NT2/D1 (cell line): ENCODE data around the gene ACTR3.

ENCODE experiments used
- DNase-seq: peaks from one replicate; pipeline ENCODE4 v3.0.0-alpha.2; 2011; ENCODE audit warnings: low read depth, low spot score
- H3K27me3 ChIP-seq: 2 replicates; pipeline ENCODE4 v1.6.0; 2011; ENCODE audit warnings: mild to moderate bottlenecking; ENCODE audit not compliant: insufficient read length, insufficient read depth
- H3K36me3 ChIP-seq: 2 replicates; pipeline ENCODE4 v1.6.1; 2011; ENCODE audit warnings: mild to moderate bottlenecking, low read length, mixed read lengths; ENCODE audit not compliant: insufficient read depth, insufficient read length
- H3K4me1 ChIP-seq: 2 replicates; pipeline ENCODE4 v1.5.1; 2011; ENCODE audit not compliant: insufficient read depth, insufficient read length
- H3K4me3 ChIP-seq: 2 replicates; pipeline ENCODE4 v1.5.1; 2011; ENCODE audit warnings: low read depth; ENCODE audit not compliant: insufficient read length
- H3K9ac ChIP-seq: 2 replicates; pipeline ENCODE4 v1.6.0; 2011; ENCODE audit warnings: low read depth; ENCODE audit not compliant: insufficient read length
- H3K9me3 ChIP-seq: 2 replicates; pipeline ENCODE4 v1.5.1; 2011; ENCODE audit warnings: mild to moderate bottlenecking, low read length; ENCODE audit not compliant: insufficient read depth
- SUZ12 ChIP-seq: IDR thresholded peaks from 2 replicates; pipeline ENCODE4 v1.6.1; 2011; ENCODE audit not compliant: insufficient read length, insufficient read depth; ENCODE audit errors: extremely low read depth
- YY1 ChIP-seq: IDR thresholded peaks from 2 replicates; pipeline ENCODE4 v1.6.1; 2011; ENCODE audit not compliant: insufficient read length, insufficient read depth
- ZNF274 ChIP-seq: IDR thresholded peaks from 2 replicates; pipeline ENCODE4 v1.6.1; 2011; ENCODE audit warnings: mild to moderate bottlenecking, low read depth, low read length

The ACTR3 gene

DNA sequence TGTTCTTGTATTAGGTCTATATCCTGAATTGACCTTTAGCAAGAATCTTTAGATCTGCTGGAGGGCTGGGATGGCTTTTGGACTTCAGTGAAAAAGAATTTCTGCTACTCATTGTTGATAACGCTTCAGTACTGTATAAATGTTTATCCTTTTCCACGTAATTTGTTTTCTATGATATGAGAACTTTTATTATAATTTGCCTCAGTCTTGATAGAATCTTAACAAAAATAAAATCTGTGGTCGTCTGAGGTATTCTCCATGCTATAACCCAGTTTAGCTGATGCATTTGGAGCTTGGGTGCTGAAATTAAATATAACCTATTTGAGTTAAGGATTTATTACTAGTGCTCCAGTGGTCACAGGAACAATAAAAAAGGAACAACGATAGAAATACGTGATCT is 71.1 kb downstream of the ACTR3 start:
- no peak for DNase-seq
- no peak overlapping the region for H3K4me3 ChIP-seq
- H3K4me1 ChIP-seq: no peaks in the 10 kb centered on the region
- no peaks in the 10 kb centered on the region for H3K9me3 ChIP-seq
- H3K27me3 ChIP-seq: no peaks in the 10 kb centered on the region
- no peak overlapping the region for H3K9ac ChIP-seq
- TF ChIP-seq ZNF274: no peak
- no peak for TF ChIP-seq SUZ12
- TF ChIP-seq YY1: no peak
- H3K36me3 ChIP-seq: peaks cover 27% of the 10 kb centered on the region

- Histone ChIP-seq H3K27me3 (no peaks in the 10 kb centered on the region), H3K4me1 (no peaks in the 10 kb centered on the region), H3K9me3 (no peaks in the 10 kb centered on the region), H3K36me3 (peaks cover 9% of the 10 kb centered on the region), H3K4me3 (no peak overlapping the region), H3K9ac (no peak overlapping the region)
- DNase-seq: no peak
- TF ChIP-seq YY1 (no peak), SUZ12 (no peak), ZNF274 (no peak)
Measured at GRCh38 chr2:113962692-113963480, 73.0 kb downstream of the ACTR3 start.

- H3K9ac ChIP-seq: no peak overlapping the region
- H3K36me3 ChIP-seq: peaks cover 2% of the 10 kb centered on the region
- no peak for DNase-seq
- H3K4me1 ChIP-seq: no peaks in the 10 kb centered on the region
- no peaks in the 10 kb centered on the region for H3K27me3 ChIP-seq
- no peaks in the 10 kb centered on the region for H3K9me3 ChIP-seq
- no peak for TF ChIP-seq ZNF274
- no peak for TF ChIP-seq SUZ12
- TF ChIP-seq YY1: no peak
- no peak overlapping the region for H3K4me3 ChIP-seq
Measured at GRCh38 chr2:113963965-113964364, 74.1 kb downstream of the ACTR3 start.

- Histone ChIP-seq H3K4me3 (no peak overlapping the region), H3K27me3 (no peaks in the 10 kb centered on the region), H3K9me3 (no peaks in the 10 kb centered on the region), H3K4me1 (no peaks in the 10 kb centered on the region), H3K36me3 (peaks cover 2% of the 10 kb centered on the region), H3K9ac (no peak overlapping the region)
- DNase-seq: no peak
- TF ChIP-seq YY1: no peak
- TF ChIP-seq ZNF274: no peak
- no peak for TF ChIP-seq SUZ12
Measured at GRCh38 chr2:113964436-113964835, 74.5 kb downstream of the ACTR3 start.

DNA sequence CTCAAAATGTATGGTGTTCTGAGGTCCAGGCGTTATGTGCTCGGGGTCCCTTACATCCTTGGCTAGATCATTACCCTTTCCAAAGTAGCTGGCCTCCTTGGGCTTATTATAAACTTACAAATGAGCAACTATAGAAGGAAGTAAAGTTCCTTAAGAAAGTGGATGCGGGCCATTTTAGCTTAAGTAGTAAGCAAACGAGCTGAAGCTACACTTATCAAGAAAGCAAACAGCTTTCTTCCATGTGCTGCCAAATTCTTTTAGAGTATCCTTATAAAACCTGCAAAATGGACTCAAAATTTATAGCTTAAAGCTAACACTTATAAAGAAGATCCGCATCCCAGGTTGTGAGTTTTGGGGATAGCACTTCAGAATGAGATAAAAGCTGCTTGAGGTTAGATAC is 75.3 kb downstream of the ACTR3 start:
- no peak for TF ChIP-seq YY1
- TF ChIP-seq ZNF274: no peak
- TF ChIP-seq SUZ12: no peak
- no peak for DNase-seq
- Histone ChIP-seq H3K36me3 (peaks cover 2% of the 10 kb centered on the region), H3K4me1 (no peaks in the 10 kb centered on the region), H3K9me3 (no peaks in the 10 kb centered on the region), H3K9ac (no peak overlapping the region), H3K27me3 (no peaks in the 10 kb centered on the region), H3K4me3 (no peak overlapping the region)

GRCh38 chr2:113965644-113966043 is 75.8 kb downstream of the ACTR3 start:
- Histone ChIP-seq H3K4me3 (no peak overlapping the region), H3K36me3 (peaks cover under 1% of the 10 kb centered on the region), H3K9me3 (no peaks in the 10 kb centered on the region), H3K9ac (no peak overlapping the region), H3K4me1 (no peaks in the 10 kb centered on the region), H3K27me3 (no peaks in the 10 kb centered on the region)
- TF ChIP-seq ZNF274 (no peak), SUZ12 (no peak), YY1 (no peak)
- DNase-seq: peak; percentile 54

DNA sequence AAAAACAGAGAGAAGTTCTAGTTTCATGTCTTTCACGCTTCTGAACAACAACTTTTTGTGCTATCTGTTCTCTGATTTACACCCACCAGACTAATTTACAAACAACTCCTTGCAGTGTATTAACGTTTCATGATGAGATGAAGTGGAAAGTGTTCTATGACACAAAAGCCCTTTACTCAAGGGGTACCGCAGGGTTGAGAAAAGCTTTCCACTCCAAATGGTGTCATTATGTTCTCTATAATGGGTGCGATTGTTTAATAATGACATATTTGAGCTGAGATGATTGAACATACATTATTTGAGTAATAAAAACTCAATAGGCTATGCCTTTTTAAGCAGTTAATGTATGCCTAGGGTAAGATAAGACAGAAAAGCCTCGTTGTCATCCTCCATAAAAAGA is 76.3 kb downstream of the ACTR3 start:
- no peak for TF ChIP-seq SUZ12
- no peak for TF ChIP-seq YY1

More for the DNA sequence above, 76.3 kb downstream of the ACTR3 start:
- no peaks in the 10 kb centered on the region for H3K36me3 ChIP-seq
- no peak for DNase-seq
- no peak overlapping the region for H3K4me3 ChIP-seq
- H3K4me1 ChIP-seq: no peaks in the 10 kb centered on the region
- H3K27me3 ChIP-seq: no peaks in the 10 kb centered on the region
- no peaks in the 10 kb centered on the region for H3K9me3 ChIP-seq
- H3K9ac ChIP-seq: no peak overlapping the region
